Vagina (tissue), 2 donors: ENCODE results near the gene SSNA1. TPM values are rescaled to one million over a fixed set of nuclear protein-coding genes. Genes with fewer than 3 reads are reported as not detected.
"Not testable (repeated sequence)": the region's sequence is repeated elsewhere in the genome, so short reads cannot be mapped to it uniquely, and the experiment has no call there.

Experiments used
- DNase-seq, 2 donors: peaks; one replicate each; pipeline ENCODE4 v3.0.0-alpha.2; 2017; ENCODE audit errors: extremely low spot score in 2 of 2
- H3K27ac ChIP-seq: fragments of 200-600 bp; sonication (generic); one replicate; pipeline ENCODE4 v1.5.1; 2019
- H3K27me3 ChIP-seq: fragments of 200-600 bp; sonication (generic); one replicate; pipeline ENCODE4 v1.5.1; 2019
- H3K36me3 ChIP-seq, 2 donors: fragments of 200-600 bp; sonication (generic); one replicate each; pipeline ENCODE4 v1.5.1; 2017 to 2019
- H3K4me1 ChIP-seq: fragments of 200-600 bp; sonication (generic); one replicate; pipeline ENCODE4 v1.5.1; 2019
- H3K4me3 ChIP-seq, 2 donors: fragments of 200-600 bp; sonication (generic); 1 replicate in 1 of 2; 2 replicates in 1 of 2; pipeline ENCODE4 v1.5.1; 2016 to 2019
- H3K9me3 ChIP-seq: fragments of 200-600 bp; sonication (generic); one replicate; pipeline ENCODE4 v1.5.1; 2019
- CTCF ChIP-seq, 3 experiments: fragments of 450-650 bp in 2 of 3; fragments of 200-600 bp in 1 of 3; sonication (generic) in 1 of 3; IDR thresholded peaks; one replicate each; pipeline ENCODE4 v1.5.1; 2017 to 2019; ENCODE audit warnings: antibody characterized with exemption in 3 of 3, mild to moderate bottlenecking in 2 of 3, moderate library complexity in 2 of 3
- POLR2A ChIP-seq, 2 donors: fragments of 450-650 bp; IDR thresholded peaks; one replicate each; pipeline ENCODE4 v1.6.1; 2017; ENCODE audit warnings: antibody characterized with exemption in 2 of 2, mild to moderate bottlenecking in 2 of 2, moderate library complexity in 2 of 2
- POLR2AphosphoS5 ChIP-seq, 2 donors: sonication (generic); formaldehyde crosslinking; IDR thresholded peaks; one replicate each; pipeline ENCODE4 v1.9.0; 2017; ENCODE audit warnings: antibody characterized with exemption in 2 of 2, mild to moderate bottlenecking in 2 of 2, low read depth in 1 of 2; ENCODE audit not compliant: insufficient read depth in 1 of 2
- intact Hi-C: fragments of 100-400 bp; cut with DNase I; formaldehyde crosslinking; loops from one replicate; pipeline ENCODE4 v1.15.1; 2023
- microRNA-seq: library from miRNA; unstranded; fragments of <30 nt; microRNA quantifications from one replicate; pipeline ENCODE4, GENCODE V29; 2017; ENCODE audit warnings: borderline number of aligned reads, borderline replicate concordance
- small RNA-seq: library from RNA; depleted of rRNA; stranded (forward); fragments of <200 nt; gene quantifications from one replicate; pipeline ENCODE3, GENCODE V24; 2016
- total RNA-seq: library from RNA; depleted of rRNA; stranded (reverse); fragments of >200 nt; gene quantifications from one replicate; pipeline ENCODE4 v1.2.3, GENCODE V29; 2016

Gene SSNA1
- total RNA-seq, 1 donor from 2014 or later: 49.8 TPM

GRCh38 chr9:137236936-137237421 lies 48.5 kb downstream of the SSNA1 start:
- Histone ChIP-seq H3K9me3 (no peaks in the 10 kb centered on the region), H3K27ac (no peak overlapping the region), H3K27me3 (peaks cover 4% of the 10 kb centered on the region), H3K4me3 (peak overlapping the region in 1 of 2 donors; percentile 27), H3K4me1 (peaks cover 45% of the 10 kb centered on the region), H3K36me3 (no peaks in the 10 kb centered on the region)
- intact Hi-C loops: no loop called here
- no peak for DNase-seq
- TF ChIP-seq POLR2A (IDR thresholded peaks at IDR 0.05): no peak
- no peak for TF ChIP-seq CTCF (IDR thresholded peaks at IDR 0.05)
- no peak for TF ChIP-seq POLR2AphosphoS5 (IDR thresholded peaks at IDR 0.05; ENCODE audit: insufficient read depth in 1 of 2, low read depth in 1 of 2)

- H3K27ac ChIP-seq: no peak overlapping the region
- TF ChIP-seq POLR2A (IDR thresholded peaks at IDR 0.05) (no peak), CTCF (IDR thresholded peaks at IDR 0.05) (no peak), POLR2AphosphoS5 (IDR thresholded peaks at IDR 0.05; ENCODE audit: insufficient read depth in 1 of 2, low read depth in 1 of 2) (no peak)
- peaks cover 55% of the 10 kb centered on the region for H3K4me1 ChIP-seq
Observed at GRCh38 chr9:137237759-137238726, 49.6 kb downstream of the SSNA1 start.

GRCh38 chr9:137239541-137240200 lies 51.2 kb downstream of the SSNA1 start:
- H3K9me3 ChIP-seq, intact Hi-C loops, DNase-seq, H3K27me3 ChIP-seq: not testable (repeated sequence)
- H3K4me1 ChIP-seq: peaks cover 72% of the 10 kb centered on the region
- peak overlapping the region; percentile 66 to 75 for H3K4me3 ChIP-seq
- peak overlapping the region; percentile 76 for H3K27ac ChIP-seq
- H3K36me3 ChIP-seq: peaks cover 0 to 14% of the 10 kb centered on the region in 2 donors

More at GRCh38 chr9:137237759-137238726, 49.6 kb downstream of the SSNA1 start:
- peaks cover 0 to 5% of the 10 kb centered on the region in 2 donors for H3K36me3 ChIP-seq
- DNase-seq: no peak
- intact Hi-C loops: no loop called here
- H3K4me3 ChIP-seq: no peak overlapping the region
- no peaks in the 10 kb centered on the region for H3K9me3 ChIP-seq
- no peaks in the 10 kb centered on the region for H3K27me3 ChIP-seq

Small RNAs within 50 kb of the gene (microRNA-seq; reads per million reads assigned to microRNA genes)
- gene MIR3621: not detected

Small RNAs within 50 kb of the gene (small RNA-seq; reads per million reads assigned to genes)
- gene MIR3621: not detected

Other genes with a start within 250 kb of the SSNA1 start
- 125 TPM for gene FBXW5, start 243.9 kb upstream of the SSNA1 start, total RNA-seq
- gene C8G, start 243.4 kb upstream of the SSNA1 start, total RNA-seq: not detected
- gene LCN12, start 236.4 kb upstream of the SSNA1 start, total RNA-seq: not detected
- 301 TPM for gene PTGDS, start 211.2 kb upstream of the SSNA1 start, total RNA-seq
- gene LCNL1, start 205.7 kb upstream of the SSNA1 start, total RNA-seq: 2.0 TPM
- gene PAXX, start 196.3 kb upstream of the SSNA1 start, total RNA-seq: 62.9 TPM
- 23.6 TPM for gene CLIC3, start 192.1 kb upstream of the SSNA1 start, total RNA-seq
- 44.0 TPM for gene ABCA2, start 160.4 kb upstream of the SSNA1 start, total RNA-seq
- not detected for gene FUT7, start 156.6 kb upstream of the SSNA1 start, total RNA-seq
- 67.5 TPM for gene NPDC1, start 142.5 kb upstream of the SSNA1 start, total RNA-seq
- gene ENTPD2, start 134.6 kb upstream of the SSNA1 start, total RNA-seq: 4.9 TPM
- 2.7 TPM for gene SAPCD2, start 118.1 kb upstream of the SSNA1 start, total RNA-seq
- gene UAP1L1, start 111.2 kb upstream of the SSNA1 start, total RNA-seq: 13.3 TPM
- gene MAN1B1, start 101.7 kb upstream of the SSNA1 start, total RNA-seq: 34.1 TPM
- 152 TPM for gene DPP7, start 73.9 kb upstream of the SSNA1 start, total RNA-seq
- gene GRIN1, start 49.5 kb upstream of the SSNA1 start, total RNA-seq: 0.74 TPM
- gene LRRC26, start 18.6 kb upstream of the SSNA1 start, total RNA-seq: not detected
- gene TMEM210, start 16.6 kb upstream of the SSNA1 start, total RNA-seq: not detected
- 30.0 TPM for gene ANAPC2, start 116 bp upstream of the SSNA1 start, total RNA-seq
- gene TPRN, start 12.1 kb downstream of the SSNA1 start, total RNA-seq: 6.9 TPM
- 24.6 TPM for gene TMEM203, start 17.0 kb downstream of the SSNA1 start, total RNA-seq
- gene NDOR1, start 17.0 kb downstream of the SSNA1 start, total RNA-seq: 12.0 TPM
- 0.98 TPM for gene RNF208, start 33.6 kb downstream of the SSNA1 start, total RNA-seq
- 24.3 TPM for gene CYSRT1, start 36.5 kb downstream of the SSNA1 start, total RNA-seq
- 0.74 TPM for gene RNF224, start 38.8 kb downstream of the SSNA1 start, total RNA-seq
- gene SLC34A3, start 42.2 kb downstream of the SSNA1 start, total RNA-seq: not detected
- 312 TPM for gene TUBB4B, start 52.6 kb downstream of the SSNA1 start, total RNA-seq
- not detected for gene STPG3, start 62.6 kb downstream of the SSNA1 start, total RNA-seq
- gene NELFB, start 66.7 kb downstream of the SSNA1 start, total RNA-seq: 44.0 TPM
- 13.0 TPM for gene TOR4A, start 89.0 kb downstream of the SSNA1 start, total RNA-seq
- gene NRARP, start 113.6 kb downstream of the SSNA1 start, total RNA-seq: 29.5 TPM
- gene EXD3, start 234.5 kb downstream of the SSNA1 start, total RNA-seq: 35.6 TPM
- gene NOXA1, start 234.7 kb downstream of the SSNA1 start, total RNA-seq: 2.9 TPM